HepG2 (cell line): Measurements from ENCODE around the gene G6PC3. TPM values are rescaled to one million over a fixed set of nuclear protein-coding genes. Genes with fewer than 3 reads are reported as not detected.

Experiments
- ATAC-seq: fragments of 200-7000 bp; cut with Tn5 transposase; 3 replicates; pipeline ENCODE4 v1.9.1; 2020; ENCODE audit warnings: mild to moderate bottlenecking, moderate library complexity
- BruUV-seq: library from RNA; stranded (reverse); fragments of 400-500 nt; replicated peaks from 2 replicates; lab custom pipeline; 2021; lab: Mats Ljungman, UMichigan
- CTCF ChIA-PET: fragments of 300-600 bp; formaldehyde crosslinking; extraction: SDS; loops from one replicate; lab custom pipeline; 2021; ENCODE audit warnings: low total read pairs, inconsistent platforms, low intra/inter-chr PET ratio; lab: Yijun Ruan, JAX
- POLR2A ChIA-PET: fragments of 350-600 bp; sonication (Branson Sonifier 250); formaldehyde crosslinking; loops from one replicate; lab custom pipeline; 2020; ENCODE audit warnings: antibody characterized with exemption, inconsistent platforms; lab: Yijun Ruan, JAX
- DNase-seq: peaks from one replicate; pipeline ENCODE4 v3.0.0-alpha.2; 2015; ENCODE audit warnings: low spot score
- FAIRE-seq: peaks from 3 replicates; lab custom pipeline; 2011; peaks lifted over from hg19 to GRCh38; lab: Jason Lieb, UNC
- H2AFZ ChIP-seq: one replicate; pipeline ENCODE4 v1.6.1; 2011; ENCODE audit warnings: low read length, inconsistent platforms
- H3K27ac ChIP-seq: fragments of 300-600 bp; 3 replicates; pipeline ENCODE4 v1.8.0; 2011; ENCODE audit warnings: mixed run types, mild to moderate bottlenecking, mixed read lengths, low read length, inconsistent platforms; ENCODE audit not compliant: insufficient read depth; ENCODE audit errors: extremely low read length
- H3K27me3 ChIP-seq, 2 experiments: fragments of 200-600 bp in 1 of 2; 2 replicates in 1 of 2; 3 replicates in 1 of 2; pipeline versions ENCODE4 v1.6.0 to v1.8.0; 2011; ENCODE audit warnings: low read length in 2 of 2, mild to moderate bottlenecking in 2 of 2, moderate library complexity in 2 of 2, inconsistent platforms in 1 of 2; ENCODE audit not compliant: insufficient read depth in 2 of 2, control insufficient read depth in 1 of 2
- H3K36me3 ChIP-seq, 2 experiments: fragments of 200-600 bp in 1 of 2; replicated peaks in 1 of 2; 2 replicates in 1 of 2; 3 replicates in 1 of 2; pipeline versions ENCODE4 v1.5.1 to v1.8.0; 2011; ENCODE audit warnings: low read length in 2 of 2, inconsistent platforms in 1 of 2; ENCODE audit not compliant: insufficient read depth in 2 of 2, control insufficient read depth in 1 of 2
- H3K4me1 ChIP-seq: 2 replicates; pipeline ENCODE4 v1.5.1; 2012; ENCODE audit warnings: low read length, inconsistent platforms; ENCODE audit not compliant: insufficient read depth
- H3K4me2 ChIP-seq: 2 replicates; pipeline ENCODE4 v1.6.0; 2011; ENCODE audit warnings: low read depth, low read length, inconsistent platforms
- H3K4me3 ChIP-seq, 3 experiments: fragments of 200-600 bp in 1 of 3; sonication (generic), shearing (Covaris generic) in 1 of 3; replicated peaks in 1 of 3; 2 replicates each; pipeline ENCODE4 v1.5.1; 2011 to 2016; ENCODE audit warnings: low read length in 3 of 3, inconsistent platforms in 2 of 3, low read depth in 2 of 3, mild to moderate bottlenecking in 2 of 3, control low read depth in 1 of 3, mixed read lengths in 1 of 3; ENCODE audit not compliant: insufficient read depth in 1 of 3
- H3K79me2 ChIP-seq: one replicate; pipeline ENCODE4 v1.6.1; 2011; ENCODE audit warnings: low read length, inconsistent platforms; ENCODE audit not compliant: insufficient read depth
- H3K9ac ChIP-seq: 2 replicates; pipeline ENCODE4 v1.6.0; 2011; ENCODE audit warnings: mild to moderate bottlenecking, low read depth, low read length, inconsistent platforms; ENCODE audit not compliant: insufficient read depth
- H3K9me3 ChIP-seq: 2 replicates; pipeline ENCODE4 v1.5.1; 2012; ENCODE audit warnings: mild to moderate bottlenecking, low read length
- H4K20me1 ChIP-seq: 2 replicates; pipeline ENCODE4 v1.6.0; 2011; ENCODE audit warnings: inconsistent platforms, mild to moderate bottlenecking, low read length, moderate library complexity; ENCODE audit not compliant: insufficient read depth
- ATF5 ChIP-seq: sonication (generic); formaldehyde crosslinking; IDR thresholded peaks from 2 replicates; pipeline ENCODE4 v1.4.0; 2020; ENCODE audit warnings: mild to moderate bottlenecking, low read depth, missing genetic modification reagents
- BHLHE40 ChIP-seq: IDR thresholded peaks from 2 replicates; pipeline ENCODE4 v1.6.1; 2011; ENCODE audit warnings: low read length, improper control_type of control experiment
- CENPX ChIP-seq: sonication (generic); formaldehyde crosslinking; IDR thresholded peaks from 2 replicates; pipeline ENCODE4 v1.9.0; 2021; ENCODE audit warnings: mild to moderate bottlenecking, missing genetic modification reagents, moderate library complexity
- FOSL1 ChIP-seq: sonication (generic); formaldehyde crosslinking; IDR thresholded peaks from 2 replicates; pipeline ENCODE4 v1.9.0; 2021; ENCODE audit warnings: missing genetic modification reagents, borderline replicate concordance
- HOMEZ ChIP-seq: IDR thresholded peaks from 2 replicates; pipeline ENCODE4 v1.6.1; 2016; ENCODE audit warnings: low read depth
- MTA3 ChIP-seq: sonication (generic); formaldehyde crosslinking; IDR thresholded peaks from 2 replicates; pipeline ENCODE4 v1.4.0; 2020; ENCODE audit warnings: missing genetic modification reagents
- MTF1 ChIP-seq: sonication (generic); formaldehyde crosslinking; IDR thresholded peaks from 2 replicates; pipeline ENCODE4 v1.5.0; 2020; ENCODE audit warnings: missing genetic modification reagents
- ONECUT2 ChIP-seq: sonication (generic); formaldehyde crosslinking; IDR thresholded peaks from 2 replicates; pipeline ENCODE4 v1.4.0; 2020; ENCODE audit warnings: missing genetic modification reagents
- PHB2 ChIP-seq: fragments of 450-650 bp; IDR thresholded peaks from 2 replicates; pipeline ENCODE4 v1.6.1; 2018; ENCODE audit not compliant: partially characterized antibody
- PITX1 ChIP-seq: sonication (generic); formaldehyde crosslinking; IDR thresholded peaks from 2 replicates; pipeline ENCODE4 v1.5.1; 2020; ENCODE audit warnings: mild to moderate bottlenecking, missing genetic modification reagents
- SMAD1 ChIP-seq: sonication (generic); formaldehyde crosslinking; IDR thresholded peaks from 2 replicates; pipeline ENCODE4 v1.4.0; 2020; ENCODE audit warnings: missing genetic modification reagents, low read depth, mild to moderate bottlenecking, borderline replicate concordance
- TCF12 ChIP-seq, 2 experiments: fragments of 450-650 bp in 1 of 2; sonication (generic) in 1 of 2; formaldehyde crosslinking in 1 of 2; IDR thresholded peaks; 2 replicates each; pipeline versions ENCODE4 v1.6.1 to v1.8.0; 2017 to 2022; ENCODE audit warnings: antibody characterized with exemption in 1 of 2, mild to moderate bottlenecking in 1 of 2, missing genetic modification reagents in 1 of 2, moderate library complexity in 1 of 2
- TRIM22 ChIP-seq: fragments of 450-650 bp; IDR thresholded peaks from 2 replicates; pipeline ENCODE4 v1.6.1; 2017
- ZMYM3 ChIP-seq: sonication (generic); formaldehyde crosslinking; IDR thresholded peaks from 2 replicates; pipeline ENCODE4 v1.5.1; 2020; ENCODE audit warnings: mild to moderate bottlenecking, missing genetic modification reagents
- ZNF230 ChIP-seq: sonication (generic); formaldehyde crosslinking; IDR thresholded peaks from 2 replicates; pipeline ENCODE4 v1.4.0; 2020; ENCODE audit warnings: mild to moderate bottlenecking, missing genetic modification reagents
- ZNF282 ChIP-seq: fragments of 450-650 bp; IDR thresholded peaks from 2 replicates; pipeline ENCODE4 v1.6.1; 2018; ENCODE audit not compliant: partially characterized antibody
- ZNF597 ChIP-seq: sonication (generic); formaldehyde crosslinking; IDR thresholded peaks from 2 replicates; pipeline ENCODE4 v1.5.0; 2020; ENCODE audit warnings: missing genetic modification reagents
- ZNF672 ChIP-seq: sonication (generic); formaldehyde crosslinking; IDR thresholded peaks from 2 replicates; pipeline ENCODE4 v1.8.1; 2022; ENCODE audit warnings: missing genetic modification reagents
- ZNF710 ChIP-seq: sonication (generic); formaldehyde crosslinking; IDR thresholded peaks from 2 replicates; pipeline ENCODE4 v1.5.0; 2020; ENCODE audit warnings: mild to moderate bottlenecking, missing genetic modification reagents, borderline replicate concordance
- WGBS: methylation state at CpG from one replicate; pipeline ENCODE4 v1.1.6; 2017; ENCODE audit warnings: low lambda C conversion rate; 5-methylcytosine and 5-hydroxymethylcytosine counted together
- in situ Hi-C: cut with HindIII; loops from 2 replicates; pipeline ENCODE4 v1.10.0; 2017; ENCODE audit warnings: low pct_unique_long_range_greater_than_20kb; ENCODE audit not compliant: extremely low pct_ligation_motif_present
- intact Hi-C: fragments of 100-400 bp; cut with micrococcal nuclease; formaldehyde crosslinking; loops from one replicate; pipeline ENCODE4 v1.10.0; 2022; ENCODE audit not compliant: unreplicated experiment
- polyA plus RNA-seq, 8 experiments: library from polyadenylated mRNA; depleted of rRNA in 3 of 8; stranded (reverse) in 7 of 8; unstranded in 1 of 8; fragments of >200 nt; fragmentation: Illumina TruSeq in 4 of 8; extraction: Trizol in 4 of 8; gene quantifications; 2 replicates each; pipeline versions ENCODE4 v1.2.1 to v1.2.3, GENCODE V29; 2011 to 2016; ENCODE audit warnings: low read depth in 4 of 8, missing spikeins in 1 of 8, mixed read lengths in 1 of 8; ENCODE audit not compliant: insufficient read depth in 1 of 8
- total RNA-seq, 5 experiments: library from RNA; depleted of rRNA; stranded (reverse); fragments of >200 nt; fragmentation: Illumina TruSeq; extraction: Trizol; gene quantifications; 2 replicates each; pipeline ENCODE4 v1.2.3, GENCODE V29; 2016; ENCODE audit warnings: low read depth in 1 of 5

The G6PC3 gene
- total and polyA plus RNA-seq, 2 of the 13 experiments (the other 11 are each of a cell fraction or from before 2014, with no cell fraction given) = 38.5 to 75.8 TPM

GRCh38 chr17:44113382-44113781 is 42.8 kb downstream of the G6PC3 start:
- Histone ChIP-seq H3K4me2 (no peak overlapping the region), H3K9me3 (no peaks in the 10 kb centered on the region), H3K79me2 (peaks cover 21% of the 10 kb centered on the region), H4K20me1 (peaks cover 10% of the 10 kb centered on the region; the same call in 1 of the 2 replicates), H3K4me3 (no peak overlapping the region), H3K36me3 (peaks cover 0 to 1% of the 10 kb centered on the region in 2 experiments; a peak in 2 of 5 replicates), H2AFZ (no peak overlapping the region), H3K9ac (no peak overlapping the region; the same call in 1 of the 2 replicates), H3K4me1 (peaks cover 75% of the 10 kb centered on the region), H3K27me3 (no peaks in the 10 kb centered on the region), H3K27ac (no peak overlapping the region)
- ATAC-seq (no peak), FAIRE-seq (no peak), DNase-seq (no peak)
- in situ Hi-C loops (no loop called here), intact Hi-C loops (no loop called here)
- 97% methylated on average over 1 of the region's 1 CpG for WGBS
- ChIA-PET CTCF (interaction anchor here (1.3 kb wide), 1 partner anchor 18 kb away, joined by 3 read pairs; no protein-coding TSS in a partner anchor), POLR2A (interaction anchor here (1.0 to 6.2 kb wide), 5 partner anchors 9 to 47 kb away, joined by 3 to 83 read pairs (median 4); partner anchors contain the start of gene HDAC5)
- BruUV-seq = no TSS peak
- TF ChIP-seq PHB2 (no peak), HOMEZ (CRISPR knock-in tag) (no peak), BHLHE40 (no peak), FOSL1 (CRISPR knock-in tag) (no peak), ONECUT2 (CRISPR knock-in tag) (no peak), ZNF672 (CRISPR knock-in tag) (no peak), ZNF282 (no peak), ZNF597 (CRISPR knock-in tag) (no peak), MTF1 (CRISPR knock-in tag) (no peak), PITX1 (CRISPR knock-in tag) (no peak), TCF12 (IDR thresholded peaks at IDR 0.05) (no peak), TCF12 (CRISPR knock-in tag; IDR thresholded peaks at IDR 0.05) (0 out of 2 replicates have a peak, but pooled peaks have one; percentile 34), MTA3 (CRISPR knock-in tag) (no peak), ZMYM3 (CRISPR knock-in tag) (peak; percentile 85), ZNF710 (CRISPR knock-in tag) (peak; percentile 36; the same call in 1 of the 2 replicates), CENPX (CRISPR knock-in tag) (no peak), ATF5 (CRISPR knock-in tag) (0 out of 2 replicates have a peak, but pooled peaks have one; percentile 13), ZNF230 (CRISPR knock-in tag) (no peak), TRIM22 (no peak), SMAD1 (no peak)
